Testis (tissue), 3 donors: ENCODE data around the gene ANTXR1. TPM values are rescaled to one million over a fixed set of nuclear protein-coding genes. Genes with fewer than 3 reads are reported as not detected.

Experiments
- DNase-seq: peaks from one replicate; pipeline ENCODE4 v3.0.0-alpha.2; 2019
- H3K27ac ChIP-seq, 2 donors: fragments of 200-600 bp; sonication (generic); one replicate each; pipeline ENCODE4 v1.5.1; 2019
- H3K27me3 ChIP-seq: fragments of 200-600 bp; sonication (generic); one replicate; pipeline ENCODE4 v1.5.1; 2019
- H3K36me3 ChIP-seq: fragments of 200-600 bp; sonication (generic); one replicate; pipeline ENCODE4 v1.5.1; 2017; ENCODE audit warnings: low read depth; ENCODE audit errors: missing control alignments
- H3K4me1 ChIP-seq: fragments of 200-600 bp; sonication (generic); one replicate; pipeline ENCODE4 v1.5.1; 2019
- H3K4me3 ChIP-seq, 2 donors: fragments of 200-600 bp; sonication (generic); one replicate each; pipeline ENCODE4 v1.5.1; 2017 to 2019
- H3K9me3 ChIP-seq: fragments of 200-600 bp; sonication (generic); one replicate; pipeline ENCODE4 v1.5.1; 2017
- CTCF ChIP-seq, 3 experiments: fragments of 450-650 bp in 2 of 3; fragments of 200-600 bp in 1 of 3; sonication (generic) in 1 of 3; IDR thresholded peaks; one replicate each; pipeline ENCODE4 v1.5.1; 2016 to 2019; ENCODE audit warnings: antibody characterized with exemption in 3 of 3, mild to moderate bottlenecking in 2 of 3, moderate library complexity in 1 of 3
- POLR2A ChIP-seq: fragments of 450-650 bp; IDR thresholded peaks from one replicate; pipeline ENCODE4 v1.6.1; 2017; ENCODE audit warnings: antibody characterized with exemption, mild to moderate bottlenecking, moderate library complexity
- WGBS, 2 donors: methylation state at CpG; one replicate each; pipeline ENCODE4 v1.1.5; 2018; 5-methylcytosine and 5-hydroxymethylcytosine counted together
- intact Hi-C: fragments of 100-400 bp; cut with DNase I; formaldehyde crosslinking; loops from one replicate; pipeline ENCODE4 v1.15.1; 2023; ENCODE audit warnings: low total_unique reads
- polyA plus RNA-seq: library from polyadenylated mRNA; stranded (reverse); fragments of 350-450 nt; fragmentation: Illumina TruSeq; extraction: RNeasy Lipid Tissue Mini Kit (QIAGEN cat#74804); gene quantifications from one replicate; pipeline ENCODE4 v1.2.3, GENCODE V29; 2014; ENCODE audit warnings: low read depth, low replicate concordance; ENCODE audit not compliant: insufficient read depth
- total RNA-seq, 2 donors: library from RNA; depleted of rRNA; stranded (reverse); fragments of >200 nt; gene quantifications; one replicate each; pipeline ENCODE4 v1.2.3, GENCODE V29; 2016

ANTXR1 gene
- total and polyA plus RNA-seq, 3 donors from 2014 or later, result 16.6 to 35.7 (median 20.1) TPM

DNA sequence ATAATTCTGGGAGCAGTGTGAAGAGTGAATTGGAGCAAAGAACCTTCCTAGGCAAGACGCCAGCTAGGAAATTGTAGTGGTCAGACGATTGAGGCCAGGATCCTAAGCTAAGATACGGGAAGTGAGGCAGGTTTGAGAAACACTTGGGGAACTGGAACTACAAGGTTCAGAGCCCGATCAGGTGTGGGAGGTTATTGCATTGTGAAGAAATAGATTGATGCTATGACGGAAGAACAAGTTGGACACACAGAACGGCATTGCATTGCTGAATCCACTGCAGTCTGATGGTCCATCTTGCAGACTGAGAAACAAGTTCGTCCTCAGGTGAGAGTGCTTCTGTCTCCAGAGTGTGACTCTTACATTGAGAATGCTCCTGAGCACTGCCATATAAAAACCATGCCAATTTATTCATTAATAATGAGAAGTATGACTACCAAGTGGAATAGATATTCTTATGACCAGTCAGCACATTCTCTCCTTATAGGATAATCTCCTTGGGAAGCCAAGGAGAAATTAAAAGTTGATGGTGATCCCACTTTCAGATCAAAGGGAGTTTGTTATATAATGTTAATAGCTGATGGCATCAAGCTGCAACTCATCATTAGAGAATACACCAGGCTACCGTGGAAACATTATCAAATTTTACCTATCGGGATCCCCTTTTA, 30.9 kb downstream of the ANTXR1 start:
- 86 to 89% methylated on average over 9 of the region's 9 CpGs for WGBS, 2 donors
- TF ChIP-seq CTCF (IDR thresholded peaks at IDR 0.05), result no peak
- no peak for TF ChIP-seq POLR2A
- Histone ChIP-seq H3K36me3 (no peaks in the 10 kb centered on the region), H3K4me3 (no peak overlapping the region), H3K4me1 (no peaks in the 10 kb centered on the region), H3K27me3 (no peaks in the 10 kb centered on the region), H3K9me3 (no peaks in the 10 kb centered on the region), H3K27ac (no peak overlapping the region)
- intact Hi-C loops, result no loop called here
- DNase-seq, result no peak

- intact Hi-C loops, result no loop called here
- WGBS, 2 donors, result 50 to 68% methylated on average over 1 of the region's 1 CpG
- no peak for DNase-seq
- no peak for TF ChIP-seq CTCF (IDR thresholded peaks at IDR 0.05)
- TF ChIP-seq POLR2A, result no peak
- no peak overlapping the region for H3K27ac ChIP-seq
- H3K36me3 ChIP-seq, result no peaks in the 10 kb centered on the region
- H3K4me1 ChIP-seq, result no peaks in the 10 kb centered on the region
- H3K9me3 ChIP-seq, result no peaks in the 10 kb centered on the region
- H3K27me3 ChIP-seq, result no peaks in the 10 kb centered on the region
- no peak overlapping the region for H3K4me3 ChIP-seq
Observed at GRCh38 chr2:69046221-69046662, 33.3 kb downstream of the ANTXR1 start.

- no peak overlapping the region for H3K27ac ChIP-seq
- H3K36me3 ChIP-seq, result no peaks in the 10 kb centered on the region
- no peak for DNase-seq
- H3K4me1 ChIP-seq, result no peaks in the 10 kb centered on the region
- WGBS, 2 donors, result 28 to 66% methylated on average over 1 of the region's 1 CpG
- H3K4me3 ChIP-seq, result no peak overlapping the region
- no peaks in the 10 kb centered on the region for H3K9me3 ChIP-seq
- intact Hi-C loops, result no loop called here
- TF ChIP-seq CTCF (IDR thresholded peaks at IDR 0.05) (no peak), POLR2A (no peak)
- H3K27me3 ChIP-seq, result no peaks in the 10 kb centered on the region
Observed at GRCh38 chr2:69047625-69048145, 34.7 kb downstream of the ANTXR1 start.

DNA sequence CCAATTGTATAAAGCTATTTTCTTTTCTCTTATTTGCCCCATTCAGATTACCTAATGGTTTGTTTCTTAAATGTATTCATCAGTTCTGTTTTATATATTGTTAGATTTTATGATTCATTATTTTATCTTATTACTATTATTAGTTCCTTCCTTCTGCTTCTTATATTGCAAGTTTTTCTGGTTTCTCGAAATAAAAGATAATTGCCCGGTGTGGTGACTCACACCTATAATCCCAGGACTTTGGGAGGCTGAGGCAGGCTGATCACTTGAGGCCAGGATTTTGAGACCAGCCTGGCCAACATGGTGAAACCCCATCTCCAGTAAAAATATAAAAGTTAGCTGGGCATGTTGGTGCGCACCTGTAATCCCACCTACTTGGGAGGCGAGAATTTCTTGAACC, 37.8 kb downstream of the ANTXR1 start:
- no peaks in the 10 kb centered on the region for H3K4me1 ChIP-seq
- H3K27ac ChIP-seq, result no peak overlapping the region
- H3K4me3 ChIP-seq, result no peak overlapping the region
- TF ChIP-seq CTCF (IDR thresholded peaks at IDR 0.05) (no peak), POLR2A (no peak)
- no peak for DNase-seq
- H3K9me3 ChIP-seq, result no peaks in the 10 kb centered on the region
- no peaks in the 10 kb centered on the region for H3K36me3 ChIP-seq
- WGBS, 2 donors, result 94 to 95% methylated on average over 4 of the region's 4 CpGs
- H3K27me3 ChIP-seq, result no peaks in the 10 kb centered on the region
- intact Hi-C loops, result no loop called here
